ENCODE measurements around the gene SMIM27. TPM values are rescaled to one million over a fixed set of nuclear protein-coding genes. Genes with fewer than 3 reads are reported as not detected.

Gene SMIM27
- total and polyA plus RNA-seq, 11 donors: 4.1 to 26.5 (median 14.2) TPM

Other genes starting within 250 kb of the SMIM27 start
- gene ACO1, start 167.7 kb upstream of the SMIM27 start, total RNA-seq: 10 to 100 TPM; 44.5 to 68.3 (median 63.3) TPM
- 10 to 100 TPM; 17.6 to 36.3 TPM for gene ACO1, start 167.7 kb upstream of the SMIM27 start, polyA plus RNA-seq
- gene RIGI, start 26.1 kb upstream of the SMIM27 start, total RNA-seq: 10 to 100 TPM in 1 of 9 donors, 1 to 10 TPM in 8; 2.0 to 18.5 (median 4.4) TPM
- 1 to 10 TPM; 1.8 to 1.9 TPM for gene RIGI, start 26.1 kb upstream of the SMIM27 start, polyA plus RNA-seq
- 10 to 100 TPM in 5 of 9 donors, 1 to 10 TPM in 4; 7.5 to 11.1 (median 10.5) TPM for gene TOPORS, start 259 bp downstream of the SMIM27 start, total RNA-seq
- gene TOPORS, start 259 bp downstream of the SMIM27 start, polyA plus RNA-seq: 1 to 10 TPM; 4.1 to 7.8 TPM
- gene NDUFB6, start 20.8 kb downstream of the SMIM27 start, total RNA-seq: 100 to 1,000 TPM in 7 of 9 donors, 10 to 100 TPM in 2; 74.6 to 209 (median 125) TPM
- gene NDUFB6, start 20.8 kb downstream of the SMIM27 start, polyA plus RNA-seq: 100 to 1,000 TPM in 1 of 2 donors, 10 to 100 TPM in 1; 89.2 to 149 TPM
- gene TAF1L, start 83.3 kb downstream of the SMIM27 start, total RNA-seq: under 1 TPM in 1 of 9 donors, not detected in 8; 0.07 TPM
- gene TAF1L, start 83.3 kb downstream of the SMIM27 start, polyA plus RNA-seq: not detected
- not detected for gene TMEM215, start 231.2 kb downstream of the SMIM27 start, total RNA-seq
- not detected for gene TMEM215, start 231.2 kb downstream of the SMIM27 start, polyA plus RNA-seq

Data from heart left ventricle (tissue), 11 donors.